CD14-positive monocyte (primary cell): ENCODE results near the gene KDM3A. TPM values are rescaled to one million over a fixed set of nuclear protein-coding genes. Genes with fewer than 3 reads are reported as not detected.

Experiments used
- DNase-seq, 3 donors: peaks; one replicate each; pipeline ENCODE4 v3.0.0-alpha.2; 2011 to 2022
- H2AFZ ChIP-seq: 2 replicates; pipeline ENCODE4 v1.6.0; 2012; ENCODE audit warnings: mild to moderate bottlenecking, low read depth, low read length, inconsistent platforms; ENCODE audit not compliant: insufficient read depth, poor library complexity, severe bottlenecking
- H3K27ac ChIP-seq, 2 donors: 1 replicate in 1 of 2; 2 replicates in 1 of 2; pipeline ENCODE4 v1.5.1; 2012 to 2013; ENCODE audit warnings: low read length in 2 of 2, control low read depth in 1 of 2, inconsistent platforms in 1 of 2, low read depth in 1 of 2, mild to moderate bottlenecking in 1 of 2
- H3K27me3 ChIP-seq, 2 donors: one replicate each; pipeline versions ENCODE4 v1.6.0 to v1.6.1; 2011 to 2013; ENCODE audit warnings: low read length in 2 of 2; ENCODE audit not compliant: control insufficient read depth in 2 of 2, insufficient read depth in 2 of 2
- H3K36me3 ChIP-seq, 2 donors: replicated peaks in 1 of 2; 1 replicate in 1 of 2; 2 replicates in 1 of 2; pipeline versions ENCODE4 v1.5.1 to v1.6.1; 2012 to 2013; ENCODE audit warnings: low read length in 2 of 2, control low read depth in 1 of 2, inconsistent platforms in 1 of 2, mild to moderate bottlenecking in 1 of 2; ENCODE audit not compliant: insufficient read depth in 2 of 2, control insufficient read depth in 1 of 2
- H3K4me1 ChIP-seq, 2 donors: 1 replicate in 1 of 2; 2 replicates in 1 of 2; pipeline versions ENCODE4 v1.5.1 to v1.6.1; 2012 to 2013; ENCODE audit warnings: low read length in 2 of 2, control low read depth in 1 of 2, inconsistent platforms in 1 of 2, mild to moderate bottlenecking in 1 of 2, moderate library complexity in 1 of 2; ENCODE audit not compliant: insufficient read depth in 2 of 2, control insufficient read depth in 1 of 2
- H3K4me2 ChIP-seq: replicated peaks from 2 replicates; pipeline ENCODE3; 2012; ENCODE audit warnings: low read length, moderate library complexity, mild to moderate bottlenecking; ENCODE audit not compliant: poor library complexity, severe bottlenecking; ENCODE audit errors: extremely low read depth
- H3K4me3 ChIP-seq, 3 experiments: fragments of 200-600 bp in 1 of 3; sonication (generic) in 1 of 3; replicated peaks in 1 of 3; 1 replicate in 2 of 3; 2 replicates in 1 of 3; pipeline ENCODE4 v1.5.1; 2011 to 2013; ENCODE audit warnings: low read length in 3 of 3, mild to moderate bottlenecking in 3 of 3, control low read depth in 2 of 3, low read depth in 2 of 3, inconsistent platforms in 1 of 3, moderate library complexity in 1 of 3
- H3K79me2 ChIP-seq: 2 replicates; pipeline ENCODE4 v1.6.0; 2012; ENCODE audit warnings: mild to moderate bottlenecking, control low read depth, inconsistent platforms, low read length, moderate library complexity; ENCODE audit not compliant: insufficient read depth
- H3K9ac ChIP-seq: 2 replicates; pipeline ENCODE4 v1.6.0; 2017; ENCODE audit warnings: low read length, mild to moderate bottlenecking; ENCODE audit not compliant: insufficient read depth, poor library complexity, severe bottlenecking
- H3K9me3 ChIP-seq, 2 donors: replicated peaks in 1 of 2; 1 replicate in 1 of 2; 2 replicates in 1 of 2; pipeline versions ENCODE4 v1.5.1 to v1.6.1; 2012 to 2013; ENCODE audit warnings: low read length in 2 of 2, control low read depth in 1 of 2; ENCODE audit not compliant: control insufficient read depth in 1 of 2, insufficient read depth in 1 of 2
- H4K20me1 ChIP-seq: 2 replicates; pipeline ENCODE4 v1.6.0; 2012; ENCODE audit warnings: mild to moderate bottlenecking, low read length, control low read depth, moderate library complexity; ENCODE audit not compliant: insufficient read depth
- H3K27ac Mint-ChIP-seq, 7 donors: one replicate each; pipeline ENCODE4 v1.8.0; 2020; ENCODE audit warnings: mild to moderate bottlenecking in 7 of 7, mixed read lengths in 7 of 7, moderate library complexity in 6 of 7, inconsistent platforms in 2 of 7
- H3K27me3 Mint-ChIP-seq, 3 donors: one replicate each; pipeline ENCODE4 v1.8.0; 2021 to 2022; ENCODE audit warnings: low read depth in 3 of 3, mild to moderate bottlenecking in 3 of 3, mixed read lengths in 3 of 3, moderate library complexity in 3 of 3, inconsistent platforms in 1 of 3
- H3K36me3 Mint-ChIP-seq, 2 donors: one replicate each; pipeline ENCODE4 v1.8.0; 2020; ENCODE audit warnings: mixed read lengths in 2 of 2, inconsistent platforms in 1 of 2, mild to moderate bottlenecking in 1 of 2
- H3K4me1 Mint-ChIP-seq: one replicate; pipeline ENCODE4 v1.8.0; 2020; ENCODE audit warnings: mild to moderate bottlenecking, mixed read lengths
- H3K4me3 Mint-ChIP-seq, 2 donors: one replicate each; pipeline ENCODE4 v1.8.0; 2020; ENCODE audit warnings: mild to moderate bottlenecking in 2 of 2, mixed read lengths in 2 of 2, moderate library complexity in 1 of 2
- H3K9me3 Mint-ChIP-seq, 7 donors: one replicate each; pipeline ENCODE4 v1.8.0; 2020 to 2022; ENCODE audit warnings: mixed read lengths in 7 of 7, mild to moderate bottlenecking in 6 of 7, moderate library complexity in 6 of 7, inconsistent platforms in 2 of 7
- WGBS: methylation state at CpG from one replicate; pipeline ENCODE4 v1.1.5; 2013; ENCODE audit warnings: missing lambda C conversion rate; ENCODE audit not compliant: insufficient coverage; 5-methylcytosine and 5-hydroxymethylcytosine counted together
- intact Hi-C, 2 donors: fragments of 100-400 bp; cut with micrococcal nuclease; formaldehyde crosslinking; loops; one replicate each; pipeline versions ENCODE4 v1.15.0 to v1.15.1; 2023
- polyA plus RNA-seq, 3 donors: library from polyadenylated mRNA; depleted of rRNA in 1 of 3; unstranded in 2 of 3; stranded (reverse) in 1 of 3; fragments of 300-500 nt in 2 of 3; fragments of >200 nt in 1 of 3; fragmentation: Illumina TruSeq in 2 of 3; gene quantifications; 1 replicate in 2 of 3; 2 replicates in 1 of 3; pipeline ENCODE4 v1.2.3, GENCODE V29; 2012 to 2021
- TF ChIP-seq, protein P1 (sequence below): fragments of 200-600 bp; IDR thresholded peaks from one replicate; pipeline ENCODE4 v1.8.0; 2022; ENCODE audit warnings: antibody characterized with exemption, mild to moderate bottlenecking

Gene KDM3A
- polyA plus RNA-seq, 3 donors: 3.3 to 21.2 (median 7.4) TPM

DNA sequence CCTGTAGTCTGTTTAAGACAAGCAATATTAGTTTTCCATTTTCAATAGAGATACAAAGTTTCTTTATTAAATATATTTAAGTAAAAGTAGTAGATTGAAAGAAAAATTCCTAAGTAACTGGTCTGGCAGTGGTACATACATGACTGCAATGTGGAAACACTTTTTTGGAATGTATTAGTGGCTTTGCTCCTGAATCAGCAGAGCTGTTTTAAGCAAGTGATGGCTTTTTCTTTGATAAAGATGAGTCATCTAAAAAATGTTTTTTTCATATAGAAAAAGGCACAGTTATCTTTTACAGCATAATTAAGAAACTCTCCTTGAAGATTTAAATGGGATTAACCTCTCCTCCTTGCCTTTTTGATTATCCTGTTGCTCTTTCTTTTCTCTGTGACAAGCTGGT is 34.9 kb downstream of the KDM3A start:
- Histone ChIP-seq H3K36me3 (peaks cover 89 to 98% of the 10 kb centered on the region in 2 donors), H4K20me1 (no peaks in the 10 kb centered on the region), H3K4me1 (no peaks in the 10 kb centered on the region), H3K79me2 (no peaks in the 10 kb centered on the region), H3K9ac (no peak overlapping the region), H2AFZ (no peak overlapping the region), H3K4me3 (no peak overlapping the region), H3K9me3 (no peaks in the 10 kb centered on the region), H3K27ac (no peak overlapping the region), H3K27me3 (no peaks in the 10 kb centered on the region), H3K4me2 (no peak overlapping the region)
- intact Hi-C loops: no loop called here
- TF ChIP-seq, protein P1, sequence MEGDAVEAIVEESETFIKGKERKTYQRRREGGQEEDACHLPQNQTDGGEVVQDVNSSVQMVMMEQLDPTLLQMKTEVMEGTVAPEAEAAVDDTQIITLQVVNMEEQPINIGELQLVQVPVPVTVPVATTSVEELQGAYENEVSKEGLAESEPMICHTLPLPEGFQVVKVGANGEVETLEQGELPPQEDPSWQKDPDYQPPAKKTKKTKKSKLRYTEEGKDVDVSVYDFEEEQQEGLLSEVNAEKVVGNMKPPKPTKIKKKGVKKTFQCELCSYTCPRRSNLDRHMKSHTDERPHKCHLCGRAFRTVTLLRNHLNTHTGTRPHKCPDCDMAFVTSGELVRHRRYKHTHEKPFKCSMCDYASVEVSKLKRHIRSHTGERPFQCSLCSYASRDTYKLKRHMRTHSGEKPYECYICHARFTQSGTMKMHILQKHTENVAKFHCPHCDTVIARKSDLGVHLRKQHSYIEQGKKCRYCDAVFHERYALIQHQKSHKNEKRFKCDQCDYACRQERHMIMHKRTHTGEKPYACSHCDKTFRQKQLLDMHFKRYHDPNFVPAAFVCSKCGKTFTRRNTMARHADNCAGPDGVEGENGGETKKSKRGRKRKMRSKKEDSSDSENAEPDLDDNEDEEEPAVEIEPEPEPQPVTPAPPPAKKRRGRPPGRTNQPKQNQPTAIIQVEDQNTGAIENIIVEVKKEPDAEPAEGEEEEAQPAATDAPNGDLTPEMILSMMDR: no peak
- no peak for DNase-seq
- Mint-ChIP-seq H3K36me3 (peaks cover 89 to 92% of the 10 kb centered on the region in 2 donors), H3K4me3 (no peak overlapping the region), H3K9me3 (no peaks in the 10 kb centered on the region), H3K27ac (no peak overlapping the region), H3K4me1 (no peaks in the 10 kb centered on the region), H3K27me3 (no peaks in the 10 kb centered on the region)

DNA sequence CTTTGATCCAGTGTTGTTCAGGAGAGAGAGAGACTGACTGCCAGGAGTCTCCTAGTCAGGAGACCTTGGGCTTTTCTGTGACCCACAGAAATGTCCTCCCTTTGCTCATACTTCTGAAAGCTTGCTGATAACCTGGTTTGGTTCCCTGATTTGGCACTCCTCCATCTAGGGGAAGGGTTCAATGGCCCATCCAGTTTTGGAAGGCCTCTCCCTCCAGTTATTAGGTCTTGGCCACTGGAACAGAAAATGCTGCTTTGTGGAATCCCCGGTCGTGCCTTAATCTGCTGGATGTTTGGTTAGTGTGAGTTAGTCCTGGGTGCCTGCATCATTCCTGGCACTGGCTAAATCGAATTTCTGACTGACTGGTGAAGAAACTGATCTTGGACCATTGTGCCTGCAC is 35.7 kb downstream of the KDM3A start:
- Mint-ChIP-seq H3K4me1 (no peaks in the 10 kb centered on the region), H3K36me3 (peaks cover 89 to 94% of the 10 kb centered on the region in 2 donors), H3K27me3 (no peaks in the 10 kb centered on the region), H3K9me3 (no peaks in the 10 kb centered on the region), H3K4me3 (no peak overlapping the region), H3K27ac (peak overlapping the region in 1 of 7 donors; percentile 29)
- Histone ChIP-seq H2AFZ (no peak overlapping the region), H3K4me1 (no peaks in the 10 kb centered on the region), H3K79me2 (no peaks in the 10 kb centered on the region), H3K9me3 (no peaks in the 10 kb centered on the region), H3K4me2 (no peak overlapping the region), H3K27ac (no peak overlapping the region), H3K9ac (no peak overlapping the region), H3K4me3 (no peak overlapping the region), H4K20me1 (no peaks in the 10 kb centered on the region), H3K27me3 (no peaks in the 10 kb centered on the region), H3K36me3 (peaks cover 90 to 99% of the 10 kb centered on the region in 2 donors)
- TF ChIP-seq, protein P1: no peak
- DNase-seq: no peak
- intact Hi-C loops: no loop called here
- WGBS: 89% methylated on average over 1 of the region's 3 CpGs
